Measurements from ENCODE around the gene ADPRHL1.
"Not testable (repeated sequence)": the region's sequence is repeated elsewhere in the genome, so short reads cannot be mapped to it uniquely, and the experiment has no call there.

The ADPRHL1 gene

DNA sequence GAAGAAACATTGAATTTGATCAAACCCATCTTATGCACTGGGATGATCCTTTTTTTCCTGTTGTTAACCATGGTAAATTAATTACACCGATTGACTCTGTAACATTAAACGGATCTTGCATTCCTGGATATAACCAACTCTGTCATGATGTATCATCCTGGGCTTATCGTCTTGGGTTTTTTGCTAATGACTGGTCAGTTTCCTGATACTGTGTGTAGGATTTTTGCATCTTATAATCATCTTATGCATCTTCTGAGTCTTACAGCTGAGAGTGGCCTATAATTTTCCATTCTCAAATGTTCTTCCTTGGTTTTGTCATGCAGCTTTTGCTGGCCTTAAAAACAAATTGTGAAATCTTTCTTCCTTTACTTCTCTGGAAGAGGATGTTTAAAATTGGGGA, 24.4 kb upstream of the ADPRHL1 start:
- no peak for DNase-seq

DNA sequence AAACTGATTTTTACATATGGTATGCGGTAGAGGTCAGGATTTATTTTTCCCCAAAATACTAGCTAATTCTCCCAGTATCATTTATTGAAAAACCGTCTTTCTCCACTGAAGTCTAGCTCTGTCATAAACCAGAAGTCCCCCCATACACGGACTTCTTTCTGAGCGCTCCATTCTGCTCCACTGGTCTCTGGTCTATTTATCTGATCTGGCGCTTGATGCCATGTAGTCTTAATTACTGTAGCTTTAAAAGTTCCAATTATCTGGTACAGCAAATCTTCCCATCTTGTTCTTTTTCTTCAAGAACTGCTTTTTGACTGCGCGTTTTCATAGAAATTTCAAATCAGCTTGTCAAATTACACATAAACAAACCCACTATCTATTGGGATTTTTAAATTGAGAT, 23.5 kb upstream of the ADPRHL1 start:
- no peak for DNase-seq

DNA sequence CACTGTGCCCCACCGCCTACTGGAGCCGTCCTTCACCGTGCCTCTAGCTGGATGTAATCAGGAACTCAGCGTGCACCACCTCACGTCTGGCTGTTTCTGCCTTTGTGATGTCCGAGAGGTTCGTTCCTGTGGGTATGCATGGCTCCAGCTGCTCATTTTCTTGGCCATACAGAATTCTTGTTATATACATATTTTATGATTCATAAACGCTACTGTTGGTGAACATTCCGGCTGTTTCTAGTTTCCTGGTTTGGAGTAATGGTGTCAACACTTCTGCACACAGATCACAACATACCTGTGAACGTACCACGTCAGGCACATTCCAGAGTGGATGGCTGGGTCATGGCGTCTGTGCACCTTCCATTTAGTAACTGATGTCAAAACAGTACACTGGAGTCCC, 22.6 kb upstream of the ADPRHL1 start:
- DNase-seq = no peak

GRCh38 chr13:113475280-113475679, 22.0 kb upstream of the ADPRHL1 start:
- no peak for DNase-seq

DNA sequence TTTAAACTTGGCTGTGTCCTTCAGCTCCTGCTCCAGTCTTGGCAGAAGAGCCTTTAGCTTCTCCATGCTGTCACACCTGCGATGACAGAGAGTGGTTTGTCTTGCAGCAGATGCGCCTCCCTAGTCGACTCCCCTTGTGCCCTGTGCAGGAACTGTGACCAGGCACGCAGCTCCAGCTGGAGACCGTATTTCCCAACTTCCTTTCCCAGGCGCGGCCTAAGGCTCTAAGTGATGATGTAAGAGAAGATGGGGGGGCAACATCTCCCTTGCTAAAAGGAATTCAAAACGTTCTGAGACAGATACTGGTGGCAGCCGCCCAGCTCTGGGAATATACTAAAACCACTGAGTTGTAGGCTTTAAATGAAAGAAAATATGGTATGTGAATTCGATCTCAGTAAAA, 20.9 kb upstream of the ADPRHL1 start:
- DNase-seq = no peak

- no peak for DNase-seq
Observed at GRCh38 chr13:113472355-113473025, 19.2 kb upstream of the ADPRHL1 start.

DNA sequence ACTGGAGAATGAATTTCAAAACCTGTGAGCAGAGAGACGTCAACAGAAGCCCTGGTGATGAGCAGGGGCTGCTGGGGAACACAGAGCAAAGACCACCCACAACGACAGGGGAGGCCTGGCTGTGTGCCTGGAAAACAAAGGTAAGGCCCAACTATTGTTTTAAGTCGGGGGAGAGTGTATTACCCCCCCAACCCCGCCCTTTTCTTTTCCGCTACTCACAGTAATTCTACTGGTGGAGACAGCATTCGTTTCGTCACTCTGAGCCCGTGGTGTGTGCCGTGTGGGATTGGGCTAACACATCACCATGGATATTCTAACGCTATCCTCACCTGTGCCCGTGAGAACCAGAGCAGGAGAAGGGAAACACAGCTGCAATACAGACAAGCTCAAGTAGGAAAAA, 18.6 kb upstream of the ADPRHL1 start:
- DNase-seq = no peak

DNA sequence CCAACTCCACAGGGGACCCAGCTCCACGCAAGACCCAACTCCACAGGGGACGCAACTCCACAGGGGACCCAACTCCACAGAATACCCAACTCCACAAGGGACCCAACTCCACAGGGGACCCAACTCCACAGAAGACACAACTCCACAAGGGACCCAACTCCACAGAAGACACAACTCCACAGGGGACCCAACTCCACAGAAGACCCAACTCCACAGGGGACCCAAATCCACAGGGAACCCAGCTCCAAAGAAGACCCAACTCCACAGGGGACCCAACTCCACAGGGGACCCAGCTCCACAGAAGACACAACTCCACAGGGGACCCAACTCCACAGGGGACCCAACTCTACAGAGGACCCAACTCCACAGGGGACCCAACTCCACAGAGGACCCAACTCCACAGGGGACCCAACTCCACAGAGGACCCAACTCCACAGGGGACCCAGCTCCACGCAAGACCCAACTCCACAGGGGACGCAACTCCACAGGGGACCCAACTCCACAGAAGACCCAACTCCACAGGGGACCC, 17.4 kb upstream of the ADPRHL1 start:
- not testable (repeated sequence) for DNase-seq

GRCh38 chr13:113470073-113470472, 16.8 kb upstream of the ADPRHL1 start:
- DNase-seq = no peak

GRCh38 chr13:113469582-113469981, 16.3 kb upstream of the ADPRHL1 start:
- DNase-seq = no peak

GRCh38 chr13:113468472-113469201, 15.3 kb upstream of the ADPRHL1 start:
- no peak for DNase-seq

- DNase-seq = no peak
Observed at GRCh38 chr13:113468029-113468428, 14.7 kb upstream of the ADPRHL1 start.

GRCh38 chr13:113466383-113466782, 13.1 kb upstream of the ADPRHL1 start:
- DNase-seq = no peak

DNA sequence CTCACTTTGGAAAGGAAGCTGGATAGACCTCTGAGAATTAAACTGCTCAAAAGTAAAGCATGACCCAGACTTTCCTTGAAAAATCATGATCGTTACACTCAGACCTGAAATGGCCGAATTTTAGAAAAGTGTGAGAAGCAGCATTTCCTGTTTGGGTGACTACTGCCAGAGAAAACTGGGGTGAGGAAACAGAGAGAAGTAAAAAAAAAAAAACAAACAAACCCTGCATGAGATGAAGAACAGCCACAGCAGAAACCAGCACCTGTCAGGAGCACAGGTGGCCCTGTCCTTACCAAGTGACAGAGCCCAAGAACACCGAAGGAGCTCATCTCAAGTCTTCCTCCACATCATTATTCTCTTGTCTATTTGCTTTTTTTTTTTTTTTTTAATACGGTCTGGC, 12.0 kb upstream of the ADPRHL1 start:
- DNase-seq = no peak

GRCh38 chr13:113464476-113464875, 11.2 kb upstream of the ADPRHL1 start:
- no peak for DNase-seq

DNA sequence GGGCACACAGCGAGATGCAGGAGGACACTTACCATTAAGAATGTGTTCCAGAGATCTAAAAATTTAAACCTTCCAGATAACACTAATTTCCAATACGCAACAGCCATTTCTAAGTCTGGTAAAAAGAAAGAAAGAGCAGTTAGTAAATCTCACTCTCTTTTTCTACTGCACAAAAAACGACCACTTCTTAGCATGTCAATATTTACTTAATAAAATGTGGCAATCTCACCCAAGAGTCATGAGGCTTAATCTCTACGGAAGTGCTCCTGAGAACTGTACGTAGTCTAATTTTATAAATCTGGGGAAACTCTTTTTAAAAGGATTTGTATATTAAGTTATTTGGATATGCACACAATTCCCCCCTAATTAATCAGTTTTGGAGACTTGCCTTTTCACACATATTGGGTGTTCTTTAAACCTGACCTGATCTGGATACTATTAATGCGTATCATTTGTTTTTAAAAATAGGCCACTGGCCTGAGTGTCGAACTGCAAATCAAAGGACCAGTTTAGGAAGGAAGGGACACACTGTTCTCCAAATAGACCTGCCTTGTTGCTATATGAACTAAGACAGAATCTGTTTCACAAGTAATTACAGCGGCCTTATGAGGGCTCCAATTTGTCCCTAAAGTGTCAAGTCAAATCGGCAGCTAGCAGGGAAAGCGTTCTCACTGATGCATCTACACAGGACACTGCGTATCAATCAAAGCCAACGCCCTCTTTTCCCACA, 7.9 kb upstream of the ADPRHL1 start:
- DNase-seq = no peak

- no peak for DNase-seq
Observed at GRCh38 chr13:113460599-113460998, 7.3 kb upstream of the ADPRHL1 start.

- DNase-seq = no peak
Observed at GRCh38 chr13:113460064-113460555, 6.8 kb upstream of the ADPRHL1 start.

DNA sequence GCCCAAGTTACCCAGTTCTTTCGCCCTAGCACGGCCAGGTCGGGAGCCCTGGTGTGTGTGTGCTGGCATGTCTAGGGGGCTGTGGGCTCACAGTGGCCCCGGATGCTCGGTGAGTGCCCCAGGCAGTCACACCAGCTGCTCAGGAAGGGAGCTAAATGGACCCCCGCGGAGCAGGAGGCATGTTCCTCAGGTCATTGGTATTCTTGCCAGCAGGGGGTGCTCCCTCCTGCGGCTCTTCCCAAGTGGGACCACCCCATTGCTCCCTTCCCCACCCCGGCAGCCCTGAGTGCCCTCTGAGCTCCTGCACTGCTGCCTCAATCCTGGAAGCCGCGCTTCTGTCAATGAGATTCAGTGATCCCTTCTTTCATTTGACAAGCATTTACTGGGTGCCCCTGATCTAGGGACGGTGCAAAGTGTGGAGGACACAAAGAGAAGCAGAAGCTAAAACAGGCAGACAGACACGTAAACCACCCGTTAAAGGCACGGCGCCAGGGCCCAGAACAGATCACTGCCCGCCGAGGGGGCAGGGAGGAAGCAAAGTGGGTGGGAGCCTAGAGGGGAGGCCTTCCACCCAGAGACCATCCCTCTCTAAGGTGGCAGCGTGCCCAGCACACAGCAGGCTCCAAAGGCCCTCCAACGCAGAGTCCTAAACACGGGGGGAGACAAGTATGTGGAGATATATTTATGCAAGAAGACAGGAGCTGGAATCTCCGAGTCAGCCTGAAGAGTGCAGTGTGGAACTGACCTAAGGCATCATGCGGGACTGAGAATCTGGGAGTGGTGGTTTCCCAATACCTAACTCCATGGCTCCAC, 5.2 kb upstream of the ADPRHL1 start:
- no peak for DNase-seq

DNA sequence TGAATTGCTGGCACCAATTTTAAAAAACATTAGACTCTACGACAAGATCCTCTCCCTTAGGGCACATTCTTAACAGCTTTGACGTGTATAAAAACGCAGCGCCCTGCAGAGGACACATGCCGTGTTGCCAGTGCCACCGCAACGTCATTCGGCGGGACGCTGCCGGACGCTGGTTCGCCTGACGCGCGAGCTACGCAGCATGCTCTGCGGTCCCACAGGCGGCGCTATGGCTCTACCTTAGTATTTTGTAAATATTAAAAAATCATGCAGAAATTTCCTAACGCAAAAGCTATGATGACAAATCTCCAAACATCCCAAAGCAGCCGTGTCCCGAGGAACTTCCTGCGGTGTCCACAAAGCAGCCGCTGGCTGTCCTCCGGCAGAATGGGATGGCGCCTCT, 4.2 kb upstream of the ADPRHL1 start:
- no peak for DNase-seq

GRCh38 chr13:113456116-113456702, 2.9 kb upstream of the ADPRHL1 start:
- no peak for DNase-seq

- DNase-seq = no peak
Observed at GRCh38 chr13:113455384-113455783, 2.1 kb upstream of the ADPRHL1 start.

Data from hematopoietic multipotent progenitor cell treated with erythropoietin and hydrocortisone succinate and interleukin-3 and kit ligand, for 8 days (in vitro differentiated cells).